Sigmoid colon (tissue), 7 donors: ENCODE data around the gene SLC35E4. TPM values are rescaled to one million over a fixed set of nuclear protein-coding genes. Genes with fewer than 3 reads are reported as not detected.

Experiments
- DNase-seq: peaks from one replicate; pipeline ENCODE4 v3.0.0-alpha.2; 2019
- H3K27ac ChIP-seq, 4 donors: fragments of 200-600 bp; sonication (generic); one replicate each; pipeline ENCODE4 v1.5.1; 2016 to 2019; ENCODE audit warnings: mild to moderate bottlenecking in 1 of 4
- H3K27me3 ChIP-seq, 3 donors: fragments of 200-600 bp; sonication (generic); one replicate each; pipeline ENCODE4 v1.5.1; 2019; ENCODE audit warnings: mild to moderate bottlenecking in 1 of 3
- H3K36me3 ChIP-seq, 4 donors: fragments of 200-600 bp; sonication (generic); one replicate each; pipeline ENCODE4 v1.5.1; 2016 to 2019
- H3K4me1 ChIP-seq, 4 donors: fragments of 200-600 bp; sonication (generic); one replicate each; pipeline ENCODE4 v1.5.1; 2017 to 2019
- H3K4me3 ChIP-seq, 4 donors: fragments of 200-600 bp; sonication (generic); one replicate each; pipeline ENCODE4 v1.5.1; 2017 to 2019; ENCODE audit warnings: mild to moderate bottlenecking in 2 of 4, moderate library complexity in 1 of 4
- H3K9me3 ChIP-seq, 4 donors: fragments of 200-600 bp in 3 of 4; sonication (generic) in 3 of 4; one replicate each; pipeline versions ENCODE4 v1.5.1 to v1.6.1; 2013 to 2019
- EP300 ChIP-seq, 4 donors: sonication (generic); formaldehyde crosslinking; IDR thresholded peaks; one replicate each; pipeline ENCODE4 v1.6.1; 2017; ENCODE audit warnings: antibody characterized with exemption in 4 of 4
- POLR2A ChIP-seq, 2 donors: fragments of 450-650 bp; IDR thresholded peaks; one replicate each; pipeline ENCODE4 v1.6.1; 2016; ENCODE audit warnings: antibody characterized with exemption in 2 of 2, mild to moderate bottlenecking in 2 of 2, moderate library complexity in 2 of 2
- POLR2AphosphoS5 ChIP-seq, 4 donors: sonication (generic); formaldehyde crosslinking; IDR thresholded peaks; one replicate each; pipeline ENCODE4 v1.6.1; 2017; ENCODE audit warnings: antibody characterized with exemption in 4 of 4
- WGBS, 2 donors: extraction: QIAGEN DNeasy Blood & Tissue Kit; methylation state at CpG; one replicate each; pipeline ENCODE4 v1.1.7; 2013; 5-methylcytosine and 5-hydroxymethylcytosine counted together
- intact Hi-C: fragments of 100-400 bp; cut with DNase I; formaldehyde crosslinking; loops from one replicate; pipeline ENCODE4 v1.15.1; 2023
- polyA plus RNA-seq, 3 donors: library from polyadenylated mRNA; stranded (reverse); fragments of 200-250 nt; gene quantifications; one replicate each; pipeline ENCODE4 v1.2.3, GENCODE V29; 2013
- total RNA-seq, 4 donors: library from RNA; depleted of rRNA; stranded (reverse); fragments of >200 nt; gene quantifications; one replicate each; pipeline ENCODE4 v1.1.0, GENCODE V29; 2016
- TF ChIP-seq, protein P1 (sequence below), 4 experiments: fragments of 450-650 bp in 3 of 4; fragments of 200-600 bp in 1 of 4; IDR thresholded peaks; one replicate each; pipeline ENCODE4 v1.5.1; 2016 to 2019; ENCODE audit warnings: antibody characterized with exemption in 4 of 4, mild to moderate bottlenecking in 3 of 4, moderate library complexity in 2 of 4
- donor health status: healthy with polysubstance abuse.
- donor health status: Bipolar disorder and iron deficiency.
- donor health status: healthy.

Gene SLC35E4
- total and polyA plus RNA-seq, 7 donors: 1.2 to 7.7 (median 5.0) TPM

GRCh38 chr22:30654361-30654760, 18.8 kb downstream of the SLC35E4 start:
- WGBS, 2 donors: 96 to 98% methylated on average over 14 of the region's 14 CpGs
- H3K4me3 ChIP-seq: no peak overlapping the region
- no peak for TF ChIP-seq POLR2AphosphoS5 (IDR thresholded peaks at IDR 0.05)
- no peak for TF ChIP-seq POLR2A (IDR thresholded peaks at IDR 0.05)
- TF ChIP-seq, protein P1, sequence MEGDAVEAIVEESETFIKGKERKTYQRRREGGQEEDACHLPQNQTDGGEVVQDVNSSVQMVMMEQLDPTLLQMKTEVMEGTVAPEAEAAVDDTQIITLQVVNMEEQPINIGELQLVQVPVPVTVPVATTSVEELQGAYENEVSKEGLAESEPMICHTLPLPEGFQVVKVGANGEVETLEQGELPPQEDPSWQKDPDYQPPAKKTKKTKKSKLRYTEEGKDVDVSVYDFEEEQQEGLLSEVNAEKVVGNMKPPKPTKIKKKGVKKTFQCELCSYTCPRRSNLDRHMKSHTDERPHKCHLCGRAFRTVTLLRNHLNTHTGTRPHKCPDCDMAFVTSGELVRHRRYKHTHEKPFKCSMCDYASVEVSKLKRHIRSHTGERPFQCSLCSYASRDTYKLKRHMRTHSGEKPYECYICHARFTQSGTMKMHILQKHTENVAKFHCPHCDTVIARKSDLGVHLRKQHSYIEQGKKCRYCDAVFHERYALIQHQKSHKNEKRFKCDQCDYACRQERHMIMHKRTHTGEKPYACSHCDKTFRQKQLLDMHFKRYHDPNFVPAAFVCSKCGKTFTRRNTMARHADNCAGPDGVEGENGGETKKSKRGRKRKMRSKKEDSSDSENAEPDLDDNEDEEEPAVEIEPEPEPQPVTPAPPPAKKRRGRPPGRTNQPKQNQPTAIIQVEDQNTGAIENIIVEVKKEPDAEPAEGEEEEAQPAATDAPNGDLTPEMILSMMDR (IDR thresholded peaks at IDR 0.05): no peak
- no peak for TF ChIP-seq EP300 (IDR thresholded peaks at IDR 0.05)

DNA sequence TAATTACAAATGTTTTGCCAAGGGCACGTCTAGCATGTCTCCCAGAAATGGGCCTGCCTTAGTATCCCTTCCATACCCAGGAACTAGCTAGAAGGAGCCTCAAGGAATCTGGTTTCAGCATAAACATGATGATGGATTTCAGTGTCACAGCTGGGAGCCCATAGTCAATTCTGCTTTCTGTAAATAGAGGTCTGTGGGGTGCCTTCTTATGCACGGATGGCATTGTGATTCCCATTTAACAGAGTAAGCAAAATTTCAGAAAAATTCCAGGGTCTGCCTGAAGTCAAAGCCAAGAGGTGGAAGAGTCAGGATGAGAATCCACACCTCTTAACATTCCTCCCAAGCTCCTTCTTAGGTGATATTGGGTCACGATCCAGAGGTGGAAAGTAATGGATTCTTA, 20.0 kb downstream of the SLC35E4 start:
- no peak for TF ChIP-seq POLR2A (IDR thresholded peaks at IDR 0.05)
- TF ChIP-seq EP300 (IDR thresholded peaks at IDR 0.05): no peak
- no peak for TF ChIP-seq POLR2AphosphoS5 (IDR thresholded peaks at IDR 0.05)
- TF ChIP-seq, protein P1 (IDR thresholded peaks at IDR 0.05): no peak
- peaks cover 0 to 4% (median 0%) of the 10 kb centered on the region in 4 donors for H3K36me3 ChIP-seq
- no peaks in the 10 kb centered on the region for H3K9me3 ChIP-seq
- H3K27me3 ChIP-seq: no peaks in the 10 kb centered on the region
- 83 to 86% methylated on average over 3 of the region's 3 CpGs for WGBS, 2 donors
- no peak for DNase-seq
- intact Hi-C loops: no loop called here
- no peak overlapping the region for H3K4me3 ChIP-seq
- no peak overlapping the region for H3K27ac ChIP-seq
- H3K4me1 ChIP-seq: no peaks in the 10 kb centered on the region

More at GRCh38 chr22:30654361-30654760, 18.8 kb downstream of the SLC35E4 start:
- no peaks in the 10 kb centered on the region for H3K27me3 ChIP-seq
- peaks cover 0 to 3% (median 0%) of the 10 kb centered on the region in 4 donors for H3K4me1 ChIP-seq
- intact Hi-C loops: no loop called here
- no peak overlapping the region for H3K27ac ChIP-seq
- peaks cover 0 to 4% (median 0%) of the 10 kb centered on the region in 4 donors for H3K36me3 ChIP-seq
- DNase-seq: no peak
- no peaks in the 10 kb centered on the region for H3K9me3 ChIP-seq

GRCh38 chr22:30662040-30662439, 26.5 kb downstream of the SLC35E4 start:
- no peak for DNase-seq
- Histone ChIP-seq H3K27ac (no peak overlapping the region), H3K4me3 (no peak overlapping the region), H3K36me3 (peaks cover 4 to 21% (median 13%) of the 10 kb centered on the region in 4 donors), H3K27me3 (no peaks in the 10 kb centered on the region), H3K9me3 (no peaks in the 10 kb centered on the region), H3K4me1 (peaks cover 0 to 14% (median 8%) of the 10 kb centered on the region in 4 donors)
- intact Hi-C loops: loop anchor here (10.0 kb wide), 1 partner anchor 93 kb away; no protein-coding TSS in a partner anchor
- TF ChIP-seq, protein P1 (IDR thresholded peaks at IDR 0.05): no peak
- TF ChIP-seq POLR2AphosphoS5 (IDR thresholded peaks at IDR 0.05) (no peak), POLR2A (IDR thresholded peaks at IDR 0.05) (no peak), EP300 (IDR thresholded peaks at IDR 0.05) (no peak)
- 72 to 90% methylated on average over 4 of the region's 4 CpGs for WGBS, 2 donors

DNA sequence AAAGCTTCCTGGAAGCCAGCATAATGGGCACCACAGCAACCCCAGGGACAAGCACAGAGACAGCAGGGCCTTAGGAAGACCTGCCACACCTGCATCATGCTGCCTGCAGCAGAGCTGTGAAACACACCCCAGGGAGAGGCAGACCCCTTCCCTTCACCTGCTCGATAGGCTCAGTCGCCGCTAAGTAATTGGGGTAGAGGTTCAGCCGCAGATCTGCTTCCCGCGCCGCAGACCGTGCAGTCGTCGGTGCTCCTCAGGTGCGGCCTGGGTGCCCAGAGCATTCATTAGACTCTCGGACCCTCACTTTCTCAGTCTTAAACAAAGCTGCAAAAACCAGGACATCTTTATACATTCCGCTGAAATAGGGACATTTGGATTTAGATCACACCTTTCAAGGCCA, 29.2 kb downstream of the SLC35E4 start:
- 97 to 98% methylated on average over 13 of the region's 13 CpGs for WGBS, 2 donors
- no peak for DNase-seq
- intact Hi-C loops: loop anchor here (10.0 kb wide), 1 partner anchor 90 kb away; no protein-coding TSS in a partner anchor
- no peaks in the 10 kb centered on the region for H3K9me3 ChIP-seq
- peaks cover 4 to 21% (median 13%) of the 10 kb centered on the region in 4 donors for H3K36me3 ChIP-seq
- H3K27ac ChIP-seq: no peak overlapping the region
- TF ChIP-seq, protein P1 (IDR thresholded peaks at IDR 0.05): no peak
- TF ChIP-seq EP300 (IDR thresholded peaks at IDR 0.05): no peak
- no peak for TF ChIP-seq POLR2AphosphoS5 (IDR thresholded peaks at IDR 0.05)
- no peak for TF ChIP-seq POLR2A (IDR thresholded peaks at IDR 0.05)
- no peaks in the 10 kb centered on the region for H3K27me3 ChIP-seq
- peaks cover 0 to 22% (median 14%) of the 10 kb centered on the region in 4 donors for H3K4me1 ChIP-seq
- H3K4me3 ChIP-seq: no peak overlapping the region

DNA sequence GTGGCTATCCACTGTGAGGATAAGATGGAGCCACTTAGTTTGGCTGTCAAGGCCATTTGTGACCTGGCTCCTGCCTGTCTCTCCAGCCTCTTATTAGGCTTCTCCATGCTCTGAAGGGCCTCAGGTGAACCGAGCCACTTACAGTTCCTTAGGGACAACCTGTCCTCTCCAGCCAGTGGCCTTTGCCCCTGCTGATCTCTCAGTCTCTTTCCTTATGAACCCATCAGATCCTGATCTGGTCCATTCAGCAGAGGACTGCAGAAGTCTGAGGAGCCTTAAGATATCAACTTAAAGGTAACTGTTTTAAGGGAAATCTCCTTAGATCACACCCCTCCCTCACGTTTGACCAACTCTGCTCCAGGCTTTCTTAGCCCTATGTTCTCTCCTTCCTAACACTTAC, 29.7 kb downstream of the SLC35E4 start:
- TF ChIP-seq, protein P1 (IDR thresholded peaks at IDR 0.05): no peak
- no peak for TF ChIP-seq EP300 (IDR thresholded peaks at IDR 0.05)
- no peak for TF ChIP-seq POLR2AphosphoS5 (IDR thresholded peaks at IDR 0.05)
- TF ChIP-seq POLR2A (IDR thresholded peaks at IDR 0.05): no peak
- no peaks in the 10 kb centered on the region for H3K9me3 ChIP-seq
- DNase-seq: no peak
- no peak overlapping the region for H3K4me3 ChIP-seq
- WGBS, 2 donors: 23 to 62% methylated on average over 2 of the region's 2 CpGs
- intact Hi-C loops: loop anchor here (10.0 kb wide), 1 partner anchor 90 kb away; no protein-coding TSS in a partner anchor
- no peaks in the 10 kb centered on the region for H3K27me3 ChIP-seq
- peaks cover 4 to 21% (median 13%) of the 10 kb centered on the region in 4 donors for H3K36me3 ChIP-seq
- peaks cover 0 to 22% (median 14%) of the 10 kb centered on the region in 4 donors for H3K4me1 ChIP-seq
- no peak overlapping the region for H3K27ac ChIP-seq
